HK-2 (cell line): ENCODE results near the gene RNF212.
A peak's percentile ranks its signal among the peaks of the same experiment; 100 is the strongest.

Experiments
- DNase-seq: peaks from one replicate; pipeline ENCODE4 v3.0.0-alpha.2; 2018; ENCODE audit not compliant: unreplicated experiment

Gene RNF212

GRCh38 chr4:1115528-1116293 lies 2.3 kb upstream of the RNF212 start:
- DNase-seq = no peak

GRCh38 chr4:1112821-1113182 lies 562 bp downstream of the RNF212 start:
- DNase-seq = no peak

- DNase-seq = no peak
These were observed 1.1 kb downstream of the RNF212 start for GRCh38 chr4:1112174-1112820.

GRCh38 chr4:1111259-1111809 lies 2.0 kb downstream of the RNF212 start:
- no peak for DNase-seq

- DNase-seq = peak; percentile 11
These were observed 3.4 kb downstream of the RNF212 start for GRCh38 chr4:1109898-1110506.

- DNase-seq = no peak
These were observed 4.0 kb downstream of the RNF212 start for GRCh38 chr4:1109333-1109732.

- no peak for DNase-seq
These were observed 7.7 kb downstream of the RNF212 start for GRCh38 chr4:1105662-1106061.

GRCh38 chr4:1105067-1105466 lies 8.3 kb downstream of the RNF212 start:
- DNase-seq = no peak

- no peak for DNase-seq
These were observed 8.7 kb downstream of the RNF212 start for GRCh38 chr4:1104647-1105046.

GRCh38 chr4:1099684-1100335 lies 13.6 kb downstream of the RNF212 start:
- no peak for DNase-seq

- DNase-seq = no peak
These were observed 14.1 kb downstream of the RNF212 start for GRCh38 chr4:1099270-1099669.

- no peak for DNase-seq
These were observed 14.9 kb downstream of the RNF212 start for GRCh38 chr4:1098311-1098925.

GRCh38 chr4:1097553-1097952 lies 15.8 kb downstream of the RNF212 start:
- no peak for DNase-seq

- no peak for DNase-seq
These were observed 16.5 kb downstream of the RNF212 start for GRCh38 chr4:1096841-1097240.

- DNase-seq = no peak
These were observed 19.1 kb downstream of the RNF212 start for GRCh38 chr4:1094336-1094690.

GRCh38 chr4:1093391-1094335 lies 19.7 kb downstream of the RNF212 start:
- DNase-seq = no peak

- DNase-seq = no peak
These were observed 20.4 kb downstream of the RNF212 start for GRCh38 chr4:1092983-1093361.

- no peak for DNase-seq
These were observed 21.1 kb downstream of the RNF212 start for GRCh38 chr4:1092026-1092982.

- DNase-seq = no peak
These were observed 21.8 kb downstream of the RNF212 start for GRCh38 chr4:1091561-1091995.
